ENCODE measurements around the gene SLFN14.

DNA sequence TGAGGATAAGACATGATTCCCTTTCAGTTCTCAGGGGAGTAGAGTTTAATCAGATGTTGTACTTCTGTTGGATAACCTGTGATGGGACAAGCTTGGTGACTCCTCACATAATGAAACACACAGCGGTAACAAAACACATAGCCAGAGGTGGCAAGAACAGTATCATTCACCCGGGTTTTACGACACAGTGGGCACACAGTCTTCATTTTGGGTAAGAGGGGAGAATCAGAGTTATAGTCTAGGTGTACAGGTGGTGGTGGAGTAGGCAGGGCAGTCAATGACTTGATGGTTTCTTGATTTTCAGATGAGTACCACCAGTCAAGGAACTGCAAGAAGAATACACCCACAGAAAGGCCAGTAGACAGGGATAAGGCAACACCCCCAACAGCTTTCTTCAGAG lies 15.1 kb upstream of the SLFN14 start:
- TF ChIP-seq POLR2A (IDR thresholded peaks at IDR 0.05; ENCODE audit: low read depth, low read length) (no peak), TAF1 (IDR thresholded peaks at IDR 0.05; ENCODE audit: low read depth, low read length) (no peak), POU2F2 (IDR thresholded peaks at IDR 0.05; ENCODE audit: low read depth, low read length) (no peak), SPI1 (IDR thresholded peaks at IDR 0.05; ENCODE audit: low read depth, low read length) (no peak), POLR2AphosphoS5 (IDR thresholded peaks at IDR 0.05; ENCODE audit: low read depth, low read length) (no peak)

All from GM12891 (cell line).